CD4-positive, alpha-beta memory T cell (primary cell): ENCODE measurements around the gene BMP8B. TPM values are rescaled to one million over a fixed set of nuclear protein-coding genes. Genes with fewer than 3 reads are reported as not detected.
"Not testable (repeated sequence)": the region's sequence is repeated elsewhere in the genome, so short reads cannot be mapped to it uniquely, and the experiment has no call there.

Experiments used
- CTCF ChIA-PET: fragments of 350-600 bp; sonication (Branson Sonifier 250); formaldehyde crosslinking; loops from one replicate; lab custom pipeline; 2021; ENCODE audit warnings: inconsistent platforms; ENCODE audit not compliant: partially characterized antibody; lab: Charles Lee
- POLR2A ChIA-PET: fragments of 350-600 bp; sonication (Branson Sonifier 250); formaldehyde crosslinking; loops from one replicate; lab custom pipeline; 2021; ENCODE audit not compliant: partially characterized antibody; lab: Charles Lee
- DNase-seq, 5 donors: peaks; one replicate each; pipeline versions ENCODE4 v3.0.0 to v3.0.0-alpha.2; 2020 to 2022; ENCODE audit warnings: mixed read lengths in 1 of 5
- H3K27ac ChIP-seq: one replicate; pipeline ENCODE4 v1.7.0; 2013; ENCODE audit warnings: low read depth, low read length
- H3K27me3 ChIP-seq: 2 replicates; pipeline ENCODE4 v1.7.0; 2013; ENCODE audit warnings: mild to moderate bottlenecking, low read length, moderate library complexity; ENCODE audit not compliant: insufficient read depth
- H3K36me3 ChIP-seq: 2 replicates; pipeline ENCODE4 v1.7.0; 2013; ENCODE audit warnings: mild to moderate bottlenecking, low read length, moderate library complexity; ENCODE audit not compliant: insufficient read depth
- H3K4me1 ChIP-seq: 2 replicates; pipeline ENCODE4 v1.7.0; 2013; ENCODE audit warnings: mild to moderate bottlenecking, low read length, moderate library complexity; ENCODE audit not compliant: insufficient read depth
- H3K4me3 ChIP-seq, 2 donors: one replicate each; pipeline ENCODE4 v1.7.0; 2013; ENCODE audit warnings: low read length in 2 of 2, mild to moderate bottlenecking in 1 of 2
- H3K9me3 ChIP-seq, 2 donors: one replicate each; pipeline ENCODE4 v1.7.0; 2013; ENCODE audit warnings: low read length in 2 of 2, control low read depth in 1 of 2; ENCODE audit not compliant: control insufficient read depth in 1 of 2
- H3K27ac Mint-ChIP-seq, 7 donors: one replicate each; pipeline ENCODE4 v1.8.0; 2020 to 2021; ENCODE audit warnings: mixed read lengths in 7 of 7, mild to moderate bottlenecking in 6 of 7, inconsistent platforms in 3 of 7, moderate library complexity in 3 of 7
- H3K27me3 Mint-ChIP-seq, 2 donors: one replicate each; pipeline ENCODE4 v1.8.0; 2020 to 2021; ENCODE audit warnings: mixed read lengths in 2 of 2
- H3K36me3 Mint-ChIP-seq, 2 donors: one replicate each; pipeline ENCODE4 v1.8.0; 2020 to 2021; ENCODE audit warnings: mixed read lengths in 2 of 2, inconsistent platforms in 1 of 2, mild to moderate bottlenecking in 1 of 2
- H3K4me1 Mint-ChIP-seq, 4 donors: one replicate each; pipeline ENCODE4 v1.8.0; 2020 to 2021; ENCODE audit warnings: mixed read lengths in 4 of 4, mild to moderate bottlenecking in 1 of 4
- H3K4me3 Mint-ChIP-seq, 8 donors: one replicate each; pipeline ENCODE4 v1.8.0; 2020 to 2021; ENCODE audit warnings: mixed read lengths in 8 of 8, mild to moderate bottlenecking in 7 of 8, moderate library complexity in 6 of 8, inconsistent platforms in 3 of 8
- H3K9me3 Mint-ChIP-seq, 8 donors: one replicate each; pipeline ENCODE4 v1.8.0; 2020 to 2021; ENCODE audit warnings: mixed read lengths in 8 of 8, mild to moderate bottlenecking in 5 of 8, inconsistent platforms in 3 of 8, moderate library complexity in 1 of 8
- intact Hi-C: fragments of 100-400 bp; cut with micrococcal nuclease; formaldehyde crosslinking; loops from one replicate; pipeline ENCODE4 v1.15.1; 2023
- polyA plus RNA-seq, 2 donors: library from polyadenylated mRNA; unstranded; fragments of 300-500 nt; fragmentation: Illumina TruSeq; gene quantifications; one replicate each; pipeline ENCODE4 v1.2.3, GENCODE V29; 2021
- total RNA-seq, 2 experiments: library from RNA; stranded (reverse); gene quantifications; one replicate each; pipeline ENCODE4 v1.2.3, GENCODE V29; 2021

BMP8B gene
- total and polyA plus RNA-seq, 4 experiments from 2014 or later, result 0.03 to 0.99 (median 0.48) TPM

- H3K27ac Mint-ChIP-seq, result peak overlapping the region; percentile 84 to 97 (median 95)
- not testable (repeated sequence) for H3K9me3 Mint-ChIP-seq, H3K36me3 ChIP-seq, H3K27me3 ChIP-seq, H3K4me1 ChIP-seq, H3K9me3 ChIP-seq, H3K27me3 Mint-ChIP-seq, H3K36me3 Mint-ChIP-seq
- ChIA-PET POLR2A (interaction anchor here (0.7 to 3.8 kb wide), 13 partner anchors 11 to 772 kb away, joined by 3 to 56 read pairs (median 4); partner anchors contain the start of genes BMP8B, CAP1, HPCAL4 and PABPC4), CTCF (interaction anchor here (0.6 to 4.0 kb wide), 20 partner anchors 10 to 701 kb away, joined by 3 to 39 read pairs (median 5); partner anchors contain the start of genes BMP8B, MYCL and PPIE)
- peak overlapping the region; percentile 59 to 84 (median 78) for H3K4me3 Mint-ChIP-seq
- Histone ChIP-seq H3K4me3 (peak overlapping the region in 1 of 2 donors; percentile 26), H3K27ac (peak overlapping the region; percentile 57)
- intact Hi-C loops, result loop anchor here (2.0 kb wide), 1 partner anchor 60 kb away; the partner anchor contains the start of gene PPIE
- peak; percentile 84 to 96 (median 89) for DNase-seq
- H3K4me1 Mint-ChIP-seq, result peaks cover 5 to 14% (median 10%) of the 10 kb centered on the region in 4 donors
Measured at GRCh38 chr1:39798859-39799769, 10.4 kb upstream of the BMP8B start.

- H3K27ac ChIP-seq, result no peak overlapping the region
- H3K27me3 Mint-ChIP-seq, result peaks cover 1 to 2% of the 10 kb centered on the region in 2 donors
- peaks cover 12 to 30% (median 19%) of the 10 kb centered on the region in 4 donors for H3K4me1 Mint-ChIP-seq
- H3K36me3 ChIP-seq, result no peaks in the 10 kb centered on the region
- H3K9me3 ChIP-seq, result no peaks in the 10 kb centered on the region
- H3K4me3 Mint-ChIP-seq, result no peak overlapping the region
- no peak overlapping the region for H3K27ac Mint-ChIP-seq
- ChIA-PET CTCF (no interaction called here), POLR2A (no interaction called here)
- intact Hi-C loops, result no loop called here
- H3K9me3 Mint-ChIP-seq, result no peaks in the 10 kb centered on the region
- H3K4me1 ChIP-seq, result peaks cover 8% of the 10 kb centered on the region
- H3K36me3 Mint-ChIP-seq, result no peaks in the 10 kb centered on the region
- no peak for DNase-seq
- H3K4me3 ChIP-seq, result no peak overlapping the region
- no peaks in the 10 kb centered on the region for H3K27me3 ChIP-seq
Measured at GRCh38 chr1:39795651-39796050, 7.0 kb upstream of the BMP8B start.

- Histone ChIP-seq H3K27ac (no peak overlapping the region), H3K9me3 (no peaks in the 10 kb centered on the region), H3K4me3 (no peak overlapping the region), H3K4me1 (peaks cover 7% of the 10 kb centered on the region), H3K36me3 (no peaks in the 10 kb centered on the region), H3K27me3 (no peaks in the 10 kb centered on the region)
- ChIA-PET POLR2A (no interaction called here), CTCF (no interaction called here)
- intact Hi-C loops, result no loop called here
- no peak for DNase-seq
- H3K27me3 Mint-ChIP-seq, result peaks cover 2 to 5% of the 10 kb centered on the region in 2 donors
- no peak overlapping the region for H3K27ac Mint-ChIP-seq
- H3K4me1 Mint-ChIP-seq, result peaks cover 7 to 30% (median 15%) of the 10 kb centered on the region in 4 donors
- no peaks in the 10 kb centered on the region for H3K9me3 Mint-ChIP-seq
- H3K36me3 Mint-ChIP-seq, result no peaks in the 10 kb centered on the region
- no peak overlapping the region for H3K4me3 Mint-ChIP-seq
Measured at GRCh38 chr1:39791838-39792237, 3.2 kb upstream of the BMP8B start.

GRCh38 chr1:39789571-39790110 lies 976 bp upstream of the BMP8B start:
- Histone ChIP-seq H3K36me3 (no peaks in the 10 kb centered on the region), H3K27ac (no peak overlapping the region), H3K4me3 (peak overlapping the region in 1 of 2 donors; percentile 59), H3K9me3 (no peaks in the 10 kb centered on the region), H3K27me3 (no peaks in the 10 kb centered on the region), H3K4me1 (peaks cover 7% of the 10 kb centered on the region)
- intact Hi-C loops, result no loop called here
- H3K27ac Mint-ChIP-seq, result peak overlapping the region in 5 of 7 donors; percentile 27 to 90 (median 47)
- peaks cover 7 to 30% (median 15%) of the 10 kb centered on the region in 4 donors for H3K4me1 Mint-ChIP-seq
- peaks cover 1 to 4% of the 10 kb centered on the region in 2 donors for H3K27me3 Mint-ChIP-seq
- no peaks in the 10 kb centered on the region for H3K9me3 Mint-ChIP-seq
- DNase-seq, result no peak
- ChIA-PET CTCF (interaction anchor here (1.2 to 1.7 kb wide), 2 partner anchors 9 to 10 kb away, joined by 5 to 11 read pairs; no protein-coding TSS in a partner anchor), POLR2A (interaction anchor here (0.8 to 5.0 kb wide), 2 partner anchors 9 to 51 kb away, joined by 3 to 56 read pairs; partner anchors contain the start of gene PPIE)
- peak overlapping the region; percentile 72 to 85 (median 80) for H3K4me3 Mint-ChIP-seq
- no peaks in the 10 kb centered on the region for H3K36me3 Mint-ChIP-seq

DNA sequence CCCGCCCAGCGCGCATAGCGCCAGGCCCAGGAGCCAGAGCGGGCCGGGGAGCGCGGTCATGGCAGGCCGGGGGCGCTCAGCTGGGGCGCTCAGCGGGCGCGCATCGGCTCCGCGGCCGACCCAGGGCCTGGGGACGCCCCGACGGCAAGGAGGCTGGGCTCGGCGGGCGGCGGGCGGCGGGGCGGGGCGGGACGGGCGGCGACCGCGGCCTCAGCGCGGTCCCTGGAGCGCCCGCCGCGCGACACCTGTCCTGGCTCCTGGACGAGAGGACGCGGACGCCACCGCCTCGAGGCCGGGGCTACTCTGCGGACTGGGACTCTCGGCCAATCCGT lies 273 bp downstream of the BMP8B start:
- no peak overlapping the region for H3K4me3 Mint-ChIP-seq
- peak in 1 of 5 donors; percentile 17 for DNase-seq
- Histone ChIP-seq H3K36me3 (no peaks in the 10 kb centered on the region), H3K27ac (no peak overlapping the region), H3K4me3 (peak overlapping the region in 1 of 2 donors; percentile 59), H3K4me1 (peaks cover 7% of the 10 kb centered on the region), H3K9me3 (no peaks in the 10 kb centered on the region), H3K27me3 (no peaks in the 10 kb centered on the region)
- POLR2A ChIA-PET, result interaction anchor here (1.0 to 5.0 kb wide), 3 partner anchors 11 to 97 kb away, joined by 3 to 56 read pairs (median 4); partner anchors contain the start of genes HPCAL4 and PPIE
- intact Hi-C loops, result no loop called here
- H3K4me1 Mint-ChIP-seq, result peaks cover 7 to 30% (median 15%) of the 10 kb centered on the region in 4 donors
- H3K36me3 Mint-ChIP-seq, result no peaks in the 10 kb centered on the region
- peaks cover 1 to 4% of the 10 kb centered on the region in 2 donors for H3K27me3 Mint-ChIP-seq
- CTCF ChIA-PET, result interaction anchor here (1.7 kb wide), 1 partner anchor 10 kb away, joined by 11 read pairs; no protein-coding TSS in a partner anchor
- no peak overlapping the region for H3K27ac Mint-ChIP-seq
- no peaks in the 10 kb centered on the region for H3K9me3 Mint-ChIP-seq

GRCh38 chr1:39787964-39788363 lies 701 bp downstream of the BMP8B start:
- H3K27me3 ChIP-seq, H3K9me3 Mint-ChIP-seq, H3K27ac Mint-ChIP-seq, H3K27me3 Mint-ChIP-seq, H3K9me3 ChIP-seq, H3K27ac ChIP-seq, DNase-seq, intact Hi-C loops, H3K4me1 ChIP-seq, H3K36me3 ChIP-seq, H3K4me3 ChIP-seq, H3K36me3 Mint-ChIP-seq: not testable (repeated sequence)
- H3K4me1 Mint-ChIP-seq, result peaks cover 6 to 28% (median 13%) of the 10 kb centered on the region in 4 donors
- CTCF ChIA-PET, result interaction anchor here (1.6 kb wide), 1 partner anchor 11 kb away, joined by 5 read pairs; no protein-coding TSS in a partner anchor
- POLR2A ChIA-PET, result interaction anchor here (1.0 to 5.0 kb wide), 3 partner anchors 11 to 97 kb away, joined by 3 to 56 read pairs (median 4); partner anchors contain the start of genes HPCAL4 and PPIE
- H3K4me3 Mint-ChIP-seq, result peak overlapping the region in 2 of 8 donors; percentile 10 to 51
